Smooth muscle cell (in vitro differentiated cells): Measurements from ENCODE around the gene GH2. TPM values are rescaled to one million over a fixed set of nuclear protein-coding genes. Genes with fewer than 3 reads are reported as not detected.

ENCODE experiments used
- DNase-seq: peaks from one replicate; lab custom pipeline; 2025; ENCODE audit not compliant: unreplicated experiment; lab: John Stamatoyannopoulos, UW
- H2AFZ ChIP-seq: fragments of 200-600 bp; sonication (generic); 2 replicates; pipeline ENCODE4 v1.6.0; 2016; ENCODE audit warnings: antibody characterized with exemption, low read depth, mild to moderate bottlenecking
- H3F3A ChIP-seq: fragments of 200-600 bp; sonication (generic); 2 replicates; pipeline ENCODE4 v1.6.0; 2017; ENCODE audit warnings: antibody characterized with exemption, low read depth
- H3K27ac ChIP-seq: fragments of 200-600 bp; sonication (generic); 2 replicates; pipeline ENCODE4 v1.5.1; 2016; ENCODE audit warnings: low read depth, mild to moderate bottlenecking
- H3K27me3 ChIP-seq: fragments of 200-600 bp; sonication (generic); 2 replicates; pipeline ENCODE4 v1.6.1; 2016; ENCODE audit warnings: low read depth, mild to moderate bottlenecking
- H3K36me3 ChIP-seq: fragments of 200-600 bp; sonication (generic); 2 replicates; pipeline ENCODE4 v1.5.1; 2016; ENCODE audit warnings: low read depth
- H3K4me1 ChIP-seq: fragments of 200-600 bp; sonication (generic); 2 replicates; pipeline ENCODE4 v1.5.1; 2016; ENCODE audit warnings: low read depth
- H3K4me2 ChIP-seq: fragments of 200-600 bp; sonication (generic); 2 replicates; pipeline ENCODE4 v1.6.0; 2016; ENCODE audit warnings: mild to moderate bottlenecking
- H3K4me3 ChIP-seq: fragments of 200-600 bp; sonication (generic); 2 replicates; pipeline ENCODE4 v1.5.1; 2016; ENCODE audit warnings: mild to moderate bottlenecking
- H3K79me2 ChIP-seq: fragments of 200-600 bp; sonication (generic); 2 replicates; pipeline ENCODE4 v1.6.0; 2016; ENCODE audit warnings: low read depth, mild to moderate bottlenecking
- H3K9ac ChIP-seq: fragments of 200-600 bp; sonication (generic); 2 replicates; pipeline ENCODE4 v1.6.0; 2016; ENCODE audit warnings: low read depth
- H3K9me3 ChIP-seq: fragments of 200-600 bp; sonication (generic); replicated peaks from 2 replicates; pipeline ENCODE4 v1.5.1; 2016; ENCODE audit warnings: low read depth
- H4K20me1 ChIP-seq: fragments of 200-600 bp; sonication (generic); 2 replicates; pipeline ENCODE4 v1.6.0; 2016; ENCODE audit warnings: low read depth
- WGBS: methylation state at CpG from one replicate; pipeline ENCODE4 v1.1.7; 2016; ENCODE audit warnings: low lambda C conversion rate; 5-methylcytosine and 5-hydroxymethylcytosine counted together
- polyA plus RNA-seq: library from polyadenylated mRNA; unstranded; fragments of >200 nt; fragmentation: Nextera tagmentation; extraction: Ambion mirVana; gene quantifications from 2 replicates; pipeline ENCODE4 v1.2.1, GENCODE V29; 2016
- total RNA-seq: library from RNA; depleted of rRNA; stranded (reverse); fragments of >200 nt; gene quantifications from 2 replicates; pipeline ENCODE4 v1.2.3, GENCODE V29; 2014
- TF ChIP-seq, protein P1 (sequence below): fragments of 200-600 bp; sonication (generic); IDR thresholded peaks from 2 replicates; pipeline ENCODE4 v1.5.1; 2017; ENCODE audit warnings: borderline replicate concordance, mild to moderate bottlenecking, antibody characterized with exemption; ENCODE audit not compliant: insufficient read depth, poor library complexity, severe bottlenecking

The GH2 gene
- total and polyA plus RNA-seq, 2 experiments from 2014 or later: not detected

DNA sequence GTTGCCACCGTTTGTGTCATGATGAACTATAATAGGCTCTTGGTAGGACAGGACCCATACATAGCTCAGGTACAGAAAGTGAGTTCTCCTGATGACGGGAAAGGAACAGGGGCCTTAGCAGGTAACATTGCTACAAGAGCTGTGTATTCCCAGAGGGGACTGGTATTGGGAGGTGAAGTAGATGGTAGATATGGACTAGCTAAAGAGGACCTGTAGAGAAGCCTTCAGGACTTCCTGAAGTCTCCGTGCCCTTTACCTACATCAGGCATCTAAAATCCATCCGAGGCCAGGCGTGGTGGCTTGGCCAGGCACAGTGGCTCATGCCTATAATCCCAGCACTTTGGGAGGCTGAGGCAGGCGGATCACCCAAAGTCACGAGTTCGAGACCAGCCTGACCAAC is 26.6 kb downstream of the GH2 start:
- Histone ChIP-seq H3K27me3 (peaks cover 4% of the 10 kb centered on the region), H3K4me2 (no peak overlapping the region), H3K4me1 (no peaks in the 10 kb centered on the region), H3K9ac (no peak overlapping the region), H3K79me2 (no peaks in the 10 kb centered on the region), H3K36me3 (no peaks in the 10 kb centered on the region), H3K4me3 (no peak overlapping the region), H3K9me3 (no peaks in the 10 kb centered on the region), H2AFZ (no peak overlapping the region), H3K27ac (no peak overlapping the region), H4K20me1 (no peaks in the 10 kb centered on the region), H3F3A (no peaks in the 10 kb centered on the region)
- 85% methylated on average over 8 of the region's 8 CpGs for WGBS
- TF ChIP-seq, protein P1, sequence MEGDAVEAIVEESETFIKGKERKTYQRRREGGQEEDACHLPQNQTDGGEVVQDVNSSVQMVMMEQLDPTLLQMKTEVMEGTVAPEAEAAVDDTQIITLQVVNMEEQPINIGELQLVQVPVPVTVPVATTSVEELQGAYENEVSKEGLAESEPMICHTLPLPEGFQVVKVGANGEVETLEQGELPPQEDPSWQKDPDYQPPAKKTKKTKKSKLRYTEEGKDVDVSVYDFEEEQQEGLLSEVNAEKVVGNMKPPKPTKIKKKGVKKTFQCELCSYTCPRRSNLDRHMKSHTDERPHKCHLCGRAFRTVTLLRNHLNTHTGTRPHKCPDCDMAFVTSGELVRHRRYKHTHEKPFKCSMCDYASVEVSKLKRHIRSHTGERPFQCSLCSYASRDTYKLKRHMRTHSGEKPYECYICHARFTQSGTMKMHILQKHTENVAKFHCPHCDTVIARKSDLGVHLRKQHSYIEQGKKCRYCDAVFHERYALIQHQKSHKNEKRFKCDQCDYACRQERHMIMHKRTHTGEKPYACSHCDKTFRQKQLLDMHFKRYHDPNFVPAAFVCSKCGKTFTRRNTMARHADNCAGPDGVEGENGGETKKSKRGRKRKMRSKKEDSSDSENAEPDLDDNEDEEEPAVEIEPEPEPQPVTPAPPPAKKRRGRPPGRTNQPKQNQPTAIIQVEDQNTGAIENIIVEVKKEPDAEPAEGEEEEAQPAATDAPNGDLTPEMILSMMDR: no peak
- no peak for DNase-seq

DNA sequence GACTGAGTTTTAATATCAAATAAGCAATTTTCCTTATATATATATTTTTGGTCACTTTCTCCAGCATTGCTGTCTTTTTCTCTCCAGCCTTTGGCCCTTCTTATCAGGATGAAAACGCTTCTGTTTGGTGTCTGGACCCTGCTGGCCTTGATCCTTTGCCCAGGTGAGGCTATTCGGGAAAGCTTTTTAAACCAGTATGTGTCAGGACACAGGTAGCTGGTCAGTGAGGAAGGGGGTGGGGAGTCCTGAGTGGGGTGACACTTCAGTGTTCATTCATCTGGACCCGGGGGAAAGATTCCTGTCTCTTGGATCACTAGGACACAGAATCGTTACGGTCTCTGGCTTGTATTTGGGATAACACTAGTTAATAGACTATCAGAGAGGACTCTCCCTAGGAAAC is 27.0 kb downstream of the GH2 start:
- H3K27ac ChIP-seq: no peak overlapping the region
- TF ChIP-seq, protein P1: no peak
- no peaks in the 10 kb centered on the region for H3K9me3 ChIP-seq
- H3K79me2 ChIP-seq: no peaks in the 10 kb centered on the region
- WGBS: 82% methylated on average over 5 of the region's 5 CpGs
- no peak for DNase-seq
- no peak overlapping the region for H3K9ac ChIP-seq
- H3K4me1 ChIP-seq: no peaks in the 10 kb centered on the region
- peaks cover 4% of the 10 kb centered on the region for H3K27me3 ChIP-seq
- H2AFZ ChIP-seq: no peak overlapping the region
- no peak overlapping the region for H3K4me2 ChIP-seq
- H4K20me1 ChIP-seq: no peaks in the 10 kb centered on the region
- H3K36me3 ChIP-seq: no peaks in the 10 kb centered on the region
- no peaks in the 10 kb centered on the region for H3F3A ChIP-seq
- no peak overlapping the region for H3K4me3 ChIP-seq

DNA sequence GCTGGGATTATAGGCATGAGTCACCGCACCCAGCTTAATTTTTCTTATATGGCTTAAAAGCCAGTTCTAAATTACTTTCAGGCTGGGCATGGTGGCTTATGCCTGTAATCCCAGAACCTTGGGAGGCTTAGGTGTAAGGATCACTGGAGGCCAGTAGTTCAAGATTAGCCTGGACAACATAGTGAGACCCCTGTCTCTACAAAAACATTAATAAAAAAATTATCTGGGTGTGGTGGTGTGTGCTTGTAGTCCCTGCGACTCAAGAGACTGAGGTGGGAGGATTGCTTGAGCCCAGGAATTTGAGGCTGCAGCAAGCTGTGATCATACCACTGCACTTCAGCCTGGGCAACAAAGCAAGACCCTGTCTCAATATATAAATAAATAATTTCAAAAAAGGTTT is 28.5 kb downstream of the GH2 start:
- peaks cover 4% of the 10 kb centered on the region for H3K27me3 ChIP-seq
- H3F3A ChIP-seq: no peaks in the 10 kb centered on the region
- DNase-seq: no peak
- 97% methylated on average over 2 of the region's 2 CpGs for WGBS
- no peak overlapping the region for H2AFZ ChIP-seq
- H3K79me2 ChIP-seq: no peaks in the 10 kb centered on the region
- H3K9ac ChIP-seq: no peak overlapping the region
- H3K9me3 ChIP-seq: no peaks in the 10 kb centered on the region
- no peak overlapping the region for H3K27ac ChIP-seq
- H3K4me1 ChIP-seq: no peaks in the 10 kb centered on the region
- no peaks in the 10 kb centered on the region for H3K36me3 ChIP-seq
- H3K4me3 ChIP-seq: no peak overlapping the region
- TF ChIP-seq, protein P1: no peak
- no peaks in the 10 kb centered on the region for H4K20me1 ChIP-seq
- no peak overlapping the region for H3K4me2 ChIP-seq

DNA sequence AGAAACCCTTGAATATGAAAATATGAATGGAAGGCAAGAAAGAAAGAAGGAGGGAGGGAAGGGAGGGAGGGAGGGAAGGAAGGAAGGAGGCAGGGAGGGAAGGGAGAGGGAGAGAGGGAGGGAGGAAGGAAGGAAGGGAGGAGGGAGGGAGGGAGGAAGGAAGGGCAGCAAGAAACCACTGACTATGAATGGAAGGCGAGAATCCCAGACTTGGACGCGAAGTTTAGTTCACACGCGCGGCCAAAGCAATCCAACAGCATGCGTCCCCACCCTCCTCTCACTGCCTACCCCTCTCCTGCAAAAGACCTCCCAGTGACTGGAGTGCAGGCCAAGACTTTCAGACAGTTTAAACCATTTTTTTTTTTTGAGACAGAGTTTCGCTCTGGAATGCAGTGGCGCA is 31.3 kb downstream of the GH2 start:
- no peaks in the 10 kb centered on the region for H3K9me3 ChIP-seq
- no peaks in the 10 kb centered on the region for H3K36me3 ChIP-seq
- TF ChIP-seq, protein P1: no peak
- no peak overlapping the region for H3K4me3 ChIP-seq
- peaks cover 4% of the 10 kb centered on the region for H3K27me3 ChIP-seq
- H3K4me1 ChIP-seq: no peaks in the 10 kb centered on the region
- H3K9ac ChIP-seq: no peak overlapping the region
- WGBS: 97% methylated on average over 9 of the region's 9 CpGs
- no peak overlapping the region for H2AFZ ChIP-seq
- H3F3A ChIP-seq: no peaks in the 10 kb centered on the region
- no peaks in the 10 kb centered on the region for H4K20me1 ChIP-seq
- H3K27ac ChIP-seq: no peak overlapping the region
- no peak for DNase-seq
- H3K4me2 ChIP-seq: no peak overlapping the region
- no peaks in the 10 kb centered on the region for H3K79me2 ChIP-seq
